BLaER1 treated with 17β-estradiol and CSF1 and Interleukin-3, amounts not matched to agents 10 nM and 100 nM (cell line): ENCODE data around the gene MPIG6B.

Experiments used
- H3K27ac ChIP-seq, 11 experiments: shearing (Covaris generic); formaldehyde crosslinking; 2 replicates each; pipeline ENCODE4 v1.8.1; 2022
- H3K27me3 ChIP-seq, 11 experiments: shearing (Covaris generic); formaldehyde crosslinking; 2 replicates each; pipeline ENCODE4 v1.8.1; 2022
- H3K36me3 ChIP-seq, 11 experiments: shearing (Covaris generic); formaldehyde crosslinking; 2 replicates each; pipeline ENCODE4 v1.8.1; 2022
- H3K4me1 ChIP-seq, 10 experiments: shearing (Covaris generic); formaldehyde crosslinking; 2 replicates each; pipeline ENCODE4 v1.8.1; 2022
- H3K4me2 ChIP-seq, 11 experiments: shearing (Covaris generic); formaldehyde crosslinking; 2 replicates each; pipeline ENCODE4 v1.8.1; 2022
- H3K4me3 ChIP-seq, 10 experiments: shearing (Covaris generic); formaldehyde crosslinking; 2 replicates each; pipeline ENCODE4 v1.8.1; 2022
- H3K9ac ChIP-seq, 11 experiments: shearing (Covaris generic); formaldehyde crosslinking; 2 replicates each; pipeline ENCODE4 v1.8.1; 2022
- H3K9me3 ChIP-seq, 11 experiments: shearing (Covaris generic); formaldehyde crosslinking; replicated peaks in 1 of 11; 2 replicates each; pipeline ENCODE4 v1.8.1; 2022
- H4K20me1 ChIP-seq, 11 experiments: shearing (Covaris generic); formaldehyde crosslinking; 2 replicates each; pipeline ENCODE4 v1.8.1; 2022
- Cebpa-rat ChIP-seq, 11 experiments: shearing (Covaris generic); IDR thresholded peaks; 2 replicates each; pipeline ENCODE4 v1.8.1; 2022

MPIG6B gene

GRCh38 chr6:31729515-31729978 is 6.4 kb downstream of the MPIG6B start:
- Histone ChIP-seq H3K27ac (peak overlapping the region; percentile 79 to 88 (median 84)), H3K9ac (peak overlapping the region; percentile 76 to 91 (median 84)), H3K4me2 (peak overlapping the region; percentile 92 to 100 (median 98)), H3K4me3 (peak overlapping the region; percentile 66 to 92 (median 86)), H3K4me1 (peaks cover 85 to 94% (median 91%) of the 10 kb centered on the region in 10 experiments), H4K20me1 (peaks cover 26 to 51% (median 42%) of the 10 kb centered on the region in 11 experiments), H3K9me3 (0 out of 22 replicates have a peak, but pooled peaks cover 0 to 3% (median 0%) of the 10 kb centered on the region in 11 experiments), H3K27me3 (no peaks in the 10 kb centered on the region), H3K36me3 (peaks cover 43 to 69% (median 62%) of the 10 kb centered on the region in 11 experiments)
- TF ChIP-seq Cebpa-rat (IDR thresholded peaks at IDR 0.05): no peak

DNA sequence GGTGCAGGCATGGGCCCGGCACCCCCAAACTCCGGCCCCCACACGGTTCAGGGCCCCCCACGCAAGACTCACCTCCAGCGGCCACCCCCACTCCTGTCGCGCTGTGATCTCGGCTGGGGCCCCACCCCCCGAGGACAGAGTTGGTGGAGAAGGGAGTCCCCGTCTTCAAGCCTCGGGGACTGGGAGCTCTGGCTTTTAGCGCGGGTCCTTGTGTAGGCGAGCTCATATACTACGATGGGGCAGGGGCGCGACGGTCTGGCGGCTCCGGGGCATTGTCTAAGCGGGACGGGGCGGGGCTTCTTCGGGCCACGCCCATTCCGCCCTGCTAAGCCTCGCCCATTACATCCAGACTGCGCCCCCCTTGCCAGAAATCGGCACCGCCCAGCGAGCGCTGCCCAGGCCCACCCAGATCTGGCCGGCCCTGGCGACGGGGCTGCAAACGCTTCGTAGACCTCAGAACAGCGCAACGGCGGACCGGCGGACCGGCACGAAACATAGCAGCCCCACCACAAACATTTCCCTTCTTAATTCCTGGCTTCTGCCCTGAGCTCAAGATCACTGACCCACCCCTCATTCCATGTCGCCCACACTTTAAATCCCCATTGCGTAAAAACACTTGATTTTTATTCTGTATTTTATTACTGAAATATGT is 6.9 kb downstream of the MPIG6B start:
- Histone ChIP-seq H3K27me3 (no peaks in the 10 kb centered on the region), H3K9ac (peak overlapping the region; percentile 76 to 91 (median 84)), H3K4me3 (peak overlapping the region; percentile 66 to 92 (median 86)), H4K20me1 (peaks cover 26 to 51% (median 44%) of the 10 kb centered on the region in 11 experiments), H3K36me3 (peaks cover 44 to 69% (median 61%) of the 10 kb centered on the region in 11 experiments), H3K27ac (peak overlapping the region; percentile 79 to 88 (median 84)), H3K4me2 (peak overlapping the region; percentile 92 to 100 (median 98)), H3K9me3 (0 out of 22 replicates have a peak, but pooled peaks cover 0 to 3% (median 0%) of the 10 kb centered on the region in 11 experiments), H3K4me1 (peaks cover 79 to 89% (median 86%) of the 10 kb centered on the region in 10 experiments)
- TF ChIP-seq Cebpa-rat (IDR thresholded peaks at IDR 0.05): no peak

DNA sequence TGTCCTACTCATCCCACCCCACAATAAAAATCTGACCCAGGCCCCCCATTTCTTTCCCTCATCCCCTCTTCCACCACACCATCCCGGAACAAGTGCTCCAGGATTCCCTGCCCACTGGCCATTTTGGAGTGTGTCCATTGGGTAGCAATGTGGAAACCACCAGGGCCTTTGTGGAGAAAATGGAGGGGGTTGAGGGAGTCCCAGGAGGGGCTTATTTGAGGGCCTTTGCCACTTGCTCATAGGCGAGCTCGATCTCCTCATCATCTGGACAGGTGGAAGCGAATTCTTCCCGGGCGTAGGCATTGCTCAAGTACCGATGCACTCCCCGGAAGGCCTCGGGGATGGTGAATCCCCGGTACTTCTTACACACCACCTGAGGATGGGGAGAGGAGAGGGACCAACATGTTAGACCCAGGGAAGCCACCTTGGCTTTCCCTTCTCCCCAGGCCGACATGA is 7.5 kb downstream of the MPIG6B start:
- H3K27ac ChIP-seq: peak overlapping the region in 10 of 11 experiments; percentile 79 to 88 (median 84); a peak in 16 of 22 replicates
- H3K36me3 ChIP-seq: peaks cover 44 to 64% (median 60%) of the 10 kb centered on the region in 11 experiments
- H3K9me3 ChIP-seq: 0 out of 22 replicates have a peak, but pooled peaks cover 0 to 3% (median 0%) of the 10 kb centered on the region in 11 experiments
- no peaks in the 10 kb centered on the region for H3K27me3 ChIP-seq
- no peak for TF ChIP-seq Cebpa-rat (IDR thresholded peaks at IDR 0.05)
- H3K4me1 ChIP-seq: peaks cover 74 to 84% (median 81%) of the 10 kb centered on the region in 10 experiments
- H3K4me2 ChIP-seq: peak overlapping the region; percentile 92 to 100 (median 98)
- H4K20me1 ChIP-seq: peaks cover 26 to 51% (median 44%) of the 10 kb centered on the region in 11 experiments
- H3K4me3 ChIP-seq: peak overlapping the region; percentile 66 to 92 (median 86); a peak in 17 of 20 replicates
- peak overlapping the region in 10 of 11 experiments; percentile 76 to 91 (median 84); a peak in 15 of 22 replicates for H3K9ac ChIP-seq

DNA sequence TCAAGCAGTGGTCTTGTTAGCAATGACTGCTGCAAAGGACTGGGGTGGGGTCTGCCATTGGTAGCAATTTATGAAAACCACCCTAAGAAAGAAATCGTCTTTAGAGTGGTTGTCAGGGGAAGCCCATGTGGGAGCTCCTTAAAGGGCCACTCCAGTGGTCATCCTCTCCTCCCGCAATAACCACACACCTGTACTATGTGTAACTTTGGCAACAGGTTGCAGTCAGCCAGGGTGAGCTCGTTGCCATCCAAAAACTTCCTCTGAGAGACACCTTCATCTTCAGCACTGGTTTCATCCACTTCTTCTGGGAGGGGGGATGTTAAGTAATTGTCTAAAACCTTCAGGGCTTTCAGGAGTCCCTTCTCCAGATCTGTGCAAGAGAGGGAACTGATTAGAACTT is 8.9 kb downstream of the MPIG6B start:
- Histone ChIP-seq H3K36me3 (peaks cover 43 to 51% (median 47%) of the 10 kb centered on the region in 11 experiments), H3K27ac (peak overlapping the region in 2 of 11 experiments; percentile 10 to 11; a peak in 3 of 22 replicates), H3K4me1 (peaks cover 64 to 76% (median 72%) of the 10 kb centered on the region in 10 experiments), H3K9me3 (0 out of 22 replicates have a peak, but pooled peaks cover 0 to 3% (median 0%) of the 10 kb centered on the region in 11 experiments), H4K20me1 (peaks cover 26 to 51% (median 44%) of the 10 kb centered on the region in 11 experiments), H3K4me3 (peak overlapping the region in 4 of 10 experiments; percentile 13 to 98 (median 31); a peak in 3 of 20 replicates), H3K27me3 (no peaks in the 10 kb centered on the region), H3K4me2 (peak overlapping the region in 10 of 11 experiments; percentile 8 to 100 (median 96); a peak in 17 of 22 replicates), H3K9ac (peak overlapping the region in 8 of 11 experiments; percentile 8 to 91 (median 38); a peak in 8 of 22 replicates)
- TF ChIP-seq Cebpa-rat (IDR thresholded peaks at IDR 0.05): no peak

DNA sequence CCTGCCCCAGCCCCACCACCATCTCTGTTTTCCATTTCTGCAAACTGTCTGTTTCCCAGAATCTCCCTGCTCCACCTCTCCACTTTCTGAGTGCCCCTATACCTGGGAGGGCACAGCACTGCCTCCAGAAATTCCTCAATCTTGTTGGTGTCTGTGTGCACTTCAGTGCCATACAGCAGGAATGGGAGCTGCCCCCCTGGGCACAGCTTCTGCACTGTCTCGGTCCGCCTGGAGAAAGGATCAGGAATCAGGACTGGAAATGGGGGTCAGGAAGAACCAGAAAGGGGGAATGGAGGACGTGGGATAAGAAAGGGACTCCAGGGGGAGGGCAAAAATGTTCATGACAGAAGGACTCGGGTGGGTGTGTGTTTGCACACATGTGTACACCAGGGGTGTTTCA is 10.6 kb downstream of the MPIG6B start:
- Histone ChIP-seq H3K4me2 (peak overlapping the region; percentile 93 to 100 (median 99)), H3K4me3 (peak overlapping the region; percentile 75 to 98 (median 89)), H3K27ac (peak overlapping the region; percentile 81 to 100 (median 97); a peak in 20 of 22 replicates), H4K20me1 (peaks cover 18 to 50% (median 42%) of the 10 kb centered on the region in 11 experiments), H3K9me3 (no peaks in the 10 kb centered on the region), H3K36me3 (peaks cover 39 to 45% (median 43%) of the 10 kb centered on the region in 11 experiments), H3K27me3 (no peaks in the 10 kb centered on the region), H3K4me1 (peaks cover 64 to 74% (median 70%) of the 10 kb centered on the region in 10 experiments), H3K9ac (peak overlapping the region; percentile 88 to 97 (median 92))
- no peak for TF ChIP-seq Cebpa-rat (IDR thresholded peaks at IDR 0.05)

DNA sequence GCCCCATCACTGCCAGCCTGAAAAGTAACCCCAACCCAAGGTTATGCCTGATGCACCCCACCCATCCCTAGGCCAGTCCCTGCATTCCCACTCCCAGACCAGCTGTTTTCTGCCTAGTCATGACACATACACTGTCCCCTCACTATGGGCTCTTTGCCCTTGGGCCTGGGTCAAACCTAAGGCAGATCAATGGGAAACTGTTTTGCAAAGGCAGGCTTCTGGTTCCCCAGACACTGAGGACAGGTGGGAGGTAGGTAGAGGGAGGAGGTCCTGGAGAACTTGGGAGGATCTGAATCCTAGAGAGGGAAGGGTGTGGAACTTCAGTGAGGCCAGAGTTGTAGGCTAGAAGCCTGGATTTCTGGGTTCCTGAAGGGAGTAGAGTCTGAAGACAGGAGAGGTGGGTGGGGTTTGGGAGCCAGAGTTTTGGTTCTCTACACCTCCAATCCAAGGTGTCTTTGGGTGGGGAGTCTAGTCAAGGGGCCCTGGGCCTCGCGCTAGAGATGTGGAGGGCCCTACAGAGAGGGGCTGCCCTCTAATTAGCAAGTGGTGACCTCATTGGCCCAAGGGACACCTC is 11.2 kb downstream of the MPIG6B start:
- Histone ChIP-seq H4K20me1 (peaks cover 13 to 50% (median 38%) of the 10 kb centered on the region in 11 experiments; a peak in 20 of 22 replicates), H3K27ac (peak overlapping the region; percentile 81 to 100 (median 97)), H3K36me3 (peaks cover 39 to 44% (median 43%) of the 10 kb centered on the region in 11 experiments), H3K4me2 (peak overlapping the region; percentile 93 to 100 (median 99)), H3K4me3 (peak overlapping the region; percentile 75 to 98 (median 89)), H3K9me3 (no peaks in the 10 kb centered on the region), H3K4me1 (peaks cover 67 to 74% (median 70%) of the 10 kb centered on the region in 10 experiments), H3K9ac (peak overlapping the region; percentile 88 to 97 (median 92)), H3K27me3 (no peaks in the 10 kb centered on the region)
- no peak for TF ChIP-seq Cebpa-rat (IDR thresholded peaks at IDR 0.05)

- Histone ChIP-seq H3K4me1 (peaks cover 68 to 75% (median 71%) of the 10 kb centered on the region in 10 experiments), H3K27me3 (no peaks in the 10 kb centered on the region), H3K9ac (peak overlapping the region; percentile 88 to 97 (median 92)), H3K4me2 (peak overlapping the region; percentile 93 to 100 (median 99)), H3K36me3 (peaks cover 39 to 44% (median 43%) of the 10 kb centered on the region in 11 experiments), H3K9me3 (no peaks in the 10 kb centered on the region), H3K4me3 (peak overlapping the region; percentile 75 to 98 (median 89)), H3K27ac (peak overlapping the region; percentile 81 to 100 (median 97)), H4K20me1 (peaks cover 13 to 50% (median 38%) of the 10 kb centered on the region in 11 experiments; a peak in 20 of 22 replicates)
- TF ChIP-seq Cebpa-rat (IDR thresholded peaks at IDR 0.05): no peak
Observed at GRCh38 chr6:31734821-31735406, 11.7 kb downstream of the MPIG6B start.
